Measurements from ENCODE around the gene RIPPLY1.

DNA sequence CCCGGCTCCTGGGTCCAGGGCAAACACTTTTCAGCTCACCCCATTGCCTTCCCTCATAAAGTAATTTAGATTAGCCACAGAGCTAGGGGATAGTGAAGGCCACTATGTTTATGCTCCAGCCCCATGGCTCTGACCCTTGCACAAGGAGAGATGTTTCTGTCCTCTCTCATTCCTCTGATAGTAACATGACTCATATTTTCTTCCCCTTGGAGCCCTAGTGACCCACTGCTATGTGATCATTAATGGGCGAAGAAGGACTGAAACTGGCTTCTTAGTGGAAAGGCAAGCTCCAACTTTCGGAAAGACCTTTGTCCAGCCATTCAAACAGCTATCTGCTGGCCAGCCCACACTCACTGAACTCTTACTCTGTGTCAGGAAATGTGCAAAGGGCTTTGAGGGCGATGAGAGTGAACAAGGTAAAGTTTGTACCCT lies 29.4 kb upstream of the RIPPLY1 start:
- TF ChIP-seq EZH2 (IDR thresholded peaks at IDR 0.05; ENCODE audit: borderline replicate concordance, low read depth, low read length, severe bottlenecking) = no peak
- TF ChIP-seq, protein P1, sequence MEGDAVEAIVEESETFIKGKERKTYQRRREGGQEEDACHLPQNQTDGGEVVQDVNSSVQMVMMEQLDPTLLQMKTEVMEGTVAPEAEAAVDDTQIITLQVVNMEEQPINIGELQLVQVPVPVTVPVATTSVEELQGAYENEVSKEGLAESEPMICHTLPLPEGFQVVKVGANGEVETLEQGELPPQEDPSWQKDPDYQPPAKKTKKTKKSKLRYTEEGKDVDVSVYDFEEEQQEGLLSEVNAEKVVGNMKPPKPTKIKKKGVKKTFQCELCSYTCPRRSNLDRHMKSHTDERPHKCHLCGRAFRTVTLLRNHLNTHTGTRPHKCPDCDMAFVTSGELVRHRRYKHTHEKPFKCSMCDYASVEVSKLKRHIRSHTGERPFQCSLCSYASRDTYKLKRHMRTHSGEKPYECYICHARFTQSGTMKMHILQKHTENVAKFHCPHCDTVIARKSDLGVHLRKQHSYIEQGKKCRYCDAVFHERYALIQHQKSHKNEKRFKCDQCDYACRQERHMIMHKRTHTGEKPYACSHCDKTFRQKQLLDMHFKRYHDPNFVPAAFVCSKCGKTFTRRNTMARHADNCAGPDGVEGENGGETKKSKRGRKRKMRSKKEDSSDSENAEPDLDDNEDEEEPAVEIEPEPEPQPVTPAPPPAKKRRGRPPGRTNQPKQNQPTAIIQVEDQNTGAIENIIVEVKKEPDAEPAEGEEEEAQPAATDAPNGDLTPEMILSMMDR (IDR thresholded peaks at IDR 0.05; ENCODE audit: borderline replicate concordance, extremely low read depth, low read length, poor library complexity, severe bottlenecking) = no peak
